ENCODE measurements around the gene SRRT. TPM values are rescaled to one million over a fixed set of nuclear protein-coding genes. Genes with fewer than 3 reads are reported as not detected.
"Not testable (repeated sequence)": the region's sequence is repeated elsewhere in the genome, so short reads cannot be mapped to it uniquely, and the experiment has no call there.

Gene SRRT
- polyA plus RNA-seq, 1 donor: 193 TPM

- DNase-seq: no peak
Measured at GRCh38 chr7:100933734-100934133, 58.8 kb downstream of the SRRT start.

- not testable (repeated sequence) for DNase-seq
Measured at GRCh38 chr7:100935381-100935780, 60.5 kb downstream of the SRRT start.

GRCh38 chr7:100936167-100936566 is 61.3 kb downstream of the SRRT start:
- DNase-seq: not testable (repeated sequence)

Other genes with a start within 250 kb of the SRRT start
- gene TFR2, start 233.6 kb upstream of the SRRT start, polyA plus RNA-seq (ENCODE audit: insufficient read length): 0.93 TPM
- gene ACTL6B, start 218.7 kb upstream of the SRRT start, polyA plus RNA-seq (ENCODE audit: insufficient read length): not detected
- 162 TPM for gene GNB2, start 201.4 kb upstream of the SRRT start, polyA plus RNA-seq (ENCODE audit: insufficient read length)
- gene GIGYF1, start 180.9 kb upstream of the SRRT start, polyA plus RNA-seq (ENCODE audit: insufficient read length): 42.7 TPM
- gene POP7, start 169.0 kb upstream of the SRRT start, polyA plus RNA-seq (ENCODE audit: insufficient read length): 19.5 TPM
- gene EPO, start 154.6 kb upstream of the SRRT start, polyA plus RNA-seq (ENCODE audit: insufficient read length): 0.20 TPM
- gene ZAN, start 141.5 kb upstream of the SRRT start, polyA plus RNA-seq (ENCODE audit: insufficient read length): 0.03 TPM
- 85.3 TPM for gene EPHB4, start 47.6 kb upstream of the SRRT start, polyA plus RNA-seq (ENCODE audit: insufficient read length)
- 29.9 TPM for gene SLC12A9, start 22.4 kb upstream of the SRRT start, polyA plus RNA-seq (ENCODE audit: insufficient read length)
- 67.8 TPM for gene TRIP6, start 7.7 kb upstream of the SRRT start, polyA plus RNA-seq (ENCODE audit: insufficient read length)
- gene UFSP1, start 14.6 kb downstream of the SRRT start, polyA plus RNA-seq (ENCODE audit: insufficient read length): 1.8 TPM
- gene ACHE, start 20.8 kb downstream of the SRRT start, polyA plus RNA-seq (ENCODE audit: insufficient read length): 2.7 TPM
- gene MUC3A, start 74.4 kb downstream of the SRRT start, polyA plus RNA-seq (ENCODE audit: insufficient read length): 1.2 TPM
- gene MUC12, start 94.5 kb downstream of the SRRT start, polyA plus RNA-seq (ENCODE audit: insufficient read length): 0.02 TPM
- gene MUC17, start 145.0 kb downstream of the SRRT start, polyA plus RNA-seq (ENCODE audit: insufficient read length): not detected
- gene TRIM56, start 210.4 kb downstream of the SRRT start, polyA plus RNA-seq (ENCODE audit: insufficient read length): 19.9 TPM

Data from left kidney (tissue), 2 donors.